ENCODE data around the gene ADAMTSL1.
"Not testable (repeated sequence)": the region's sequence is repeated elsewhere in the genome, so short reads cannot be mapped to it uniquely, and the experiment has no call there.

Gene ADAMTSL1

GRCh38 chr9:18834740-18835361 lies 360.9 kb downstream of the ADAMTSL1 start:
- no peak for DNase-seq

GRCh38 chr9:18837402-18837801 lies 363.4 kb downstream of the ADAMTSL1 start:
- DNase-seq: no peak

GRCh38 chr9:18847576-18848275 lies 373.8 kb downstream of the ADAMTSL1 start:
- DNase-seq: no peak

GRCh38 chr9:18848657-18849056 lies 374.7 kb downstream of the ADAMTSL1 start:
- DNase-seq: no peak

GRCh38 chr9:18849270-18849669 lies 375.3 kb downstream of the ADAMTSL1 start:
- DNase-seq: no peak

GRCh38 chr9:18849890-18850677 lies 376.1 kb downstream of the ADAMTSL1 start:
- no peak for DNase-seq

- no peak for DNase-seq
Measured at GRCh38 chr9:18851069-18851795, 377.3 kb downstream of the ADAMTSL1 start.

- no peak for DNase-seq
Measured at GRCh38 chr9:18855656-18856055, 381.7 kb downstream of the ADAMTSL1 start.

GRCh38 chr9:18857334-18857733 lies 383.4 kb downstream of the ADAMTSL1 start:
- DNase-seq: no peak

GRCh38 chr9:18857769-18858168 lies 383.8 kb downstream of the ADAMTSL1 start:
- DNase-seq: no peak

GRCh38 chr9:18861609-18862544 lies 387.9 kb downstream of the ADAMTSL1 start:
- DNase-seq: no peak

GRCh38 chr9:18863791-18864190 lies 389.8 kb downstream of the ADAMTSL1 start:
- DNase-seq: no peak

GRCh38 chr9:18864516-18864915 lies 390.6 kb downstream of the ADAMTSL1 start:
- no peak for DNase-seq

GRCh38 chr9:18865542-18865941 lies 391.6 kb downstream of the ADAMTSL1 start:
- no peak for DNase-seq

- DNase-seq: no peak
Measured at GRCh38 chr9:18866121-18866831, 392.3 kb downstream of the ADAMTSL1 start.

- no peak for DNase-seq
Measured at GRCh38 chr9:18869725-18870124, 395.8 kb downstream of the ADAMTSL1 start.

GRCh38 chr9:18874069-18874468 lies 400.1 kb downstream of the ADAMTSL1 start:
- no peak for DNase-seq

GRCh38 chr9:18874990-18875389 lies 401.0 kb downstream of the ADAMTSL1 start:
- not testable (repeated sequence) for DNase-seq

- no peak for DNase-seq
Measured at GRCh38 chr9:18877984-18878383, 404.0 kb downstream of the ADAMTSL1 start.

- no peak for DNase-seq
Measured at GRCh38 chr9:18881758-18882157, 407.8 kb downstream of the ADAMTSL1 start.

GRCh38 chr9:18887546-18887945 lies 413.6 kb downstream of the ADAMTSL1 start:
- DNase-seq: no peak

Measured in CD4-positive, alpha-beta T cell treated with Interleukin-21 for 1 hour (primary cell).